IMR-90 (cell line): Measurements from ENCODE around the gene STYXL1. TPM values are rescaled to one million over a fixed set of nuclear protein-coding genes. Genes with fewer than 3 reads are reported as not detected.
A peak's percentile ranks its signal among the peaks of the same experiment; 100 is the strongest.

ENCODE experiments used
- ATAC-seq: fragments of 200-7000 bp; cut with Tn5 transposase; 2 replicates; pipeline ENCODE4 v1.9.1; 2020; ENCODE audit warnings: low read depth, mild to moderate bottlenecking, moderate library complexity
- BruUV-seq: library from RNA; stranded (reverse); fragments of 400-500 nt; replicated peaks from 2 replicates; lab custom pipeline; 2021; lab: Mats Ljungman, UMichigan
- CTCF ChIA-PET: fragments of 300-600 bp; formaldehyde crosslinking; extraction: SDS; loops from one replicate; lab custom pipeline; 2021; ENCODE audit warnings: antibody characterized with exemption; lab: Yijun Ruan, JAX
- POLR2A ChIA-PET: fragments of 300-600 bp; sonication (Branson Sonifier 250); formaldehyde crosslinking; loops from one replicate; lab custom pipeline; 2022; ENCODE audit warnings: antibody characterized with exemption; ENCODE audit not compliant: unreplicated experiment; lab: Charles Lee
- DNase-seq: peaks from one replicate; pipeline ENCODE4 v3.0.0; 2013
- H2AFZ ChIP-seq: replicated peaks from 2 replicates; pipeline ENCODE3; 2013; ENCODE audit warnings: low read length, mild to moderate bottlenecking; ENCODE audit not compliant: poor library complexity
- H2AK5ac ChIP-seq: 2 replicates; pipeline ENCODE4 v1.6.1; 2013; ENCODE audit warnings: low read depth, low read length, inconsistent platforms
- H2AK9ac ChIP-seq: replicated peaks from 2 replicates; pipeline ENCODE3; 2013; ENCODE audit warnings: mild to moderate bottlenecking, low read depth, low read length, moderate library complexity; ENCODE audit not compliant: poor library complexity
- H2BK120ac ChIP-seq: 2 replicates; pipeline ENCODE4 v1.6.1; 2013; ENCODE audit warnings: low read depth, low read length, inconsistent platforms
- H2BK15ac ChIP-seq: 3 replicates; pipeline ENCODE4 v1.6.1; 2013; ENCODE audit warnings: low read depth, low read length, inconsistent platforms
- H2BK20ac ChIP-seq: 2 replicates; pipeline ENCODE4 v1.6.1; 2013; ENCODE audit warnings: low read depth, mild to moderate bottlenecking, inconsistent platforms, low read length, moderate library complexity
- H2BK5ac ChIP-seq: 2 replicates; pipeline ENCODE4 v1.6.1; 2013; ENCODE audit warnings: mild to moderate bottlenecking, low read depth, low read length, inconsistent platforms; ENCODE audit not compliant: poor library complexity, severe bottlenecking
- H3K14ac ChIP-seq: replicated peaks from 2 replicates; pipeline ENCODE4 v1.6.1; 2013; ENCODE audit warnings: low read depth, low read length, inconsistent platforms
- H3K18ac ChIP-seq: 2 replicates; pipeline ENCODE4 v1.6.1; 2013; ENCODE audit warnings: low read depth, low read length, control low read depth
- H3K23ac ChIP-seq: 2 replicates; pipeline ENCODE4 v1.6.1; 2013; ENCODE audit warnings: low read depth, low read length, inconsistent platforms
- H3K27ac ChIP-seq: 2 replicates; pipeline ENCODE4 v1.5.1; 2013; ENCODE audit warnings: mild to moderate bottlenecking, control low read depth, low read length; ENCODE audit not compliant: insufficient read depth
- H3K27me3 ChIP-seq: 2 replicates; pipeline ENCODE4 v1.6.1; 2013; ENCODE audit warnings: low read length; ENCODE audit not compliant: control insufficient read depth, insufficient read depth
- H3K36me3 ChIP-seq: 2 replicates; pipeline ENCODE4 v1.6.1; 2013; ENCODE audit warnings: low read length, mixed read lengths; ENCODE audit not compliant: control insufficient read depth, insufficient read depth
- H3K4ac ChIP-seq: 2 replicates; pipeline ENCODE4 v1.6.1; 2013; ENCODE audit warnings: low read depth, low read length, inconsistent platforms
- H3K4me1 ChIP-seq: 2 replicates; pipeline ENCODE4 v1.6.1; 2013; ENCODE audit warnings: low read length, mixed read lengths; ENCODE audit not compliant: control insufficient read depth, insufficient read depth
- H3K4me2 ChIP-seq: 2 replicates; pipeline ENCODE4 v1.6.1; 2013; ENCODE audit warnings: low read depth, mild to moderate bottlenecking, control low read depth, low read length, moderate library complexity
- H3K4me3 ChIP-seq: 2 replicates; pipeline ENCODE4 v1.5.1; 2013; ENCODE audit warnings: low read depth, mild to moderate bottlenecking, control low read depth, low read length, moderate library complexity; ENCODE audit not compliant: insufficient read depth
- H3K56ac ChIP-seq: 2 replicates; pipeline ENCODE4 v1.6.1; 2013; ENCODE audit warnings: low read length, inconsistent platforms; ENCODE audit not compliant: insufficient read depth; ENCODE audit errors: extremely low read depth
- H3K79me1 ChIP-seq, 2 experiments: 2 replicates each; pipeline ENCODE4 v1.6.1; 2013; ENCODE audit warnings: low read length in 2 of 2, inconsistent platforms in 1 of 2, low read depth in 1 of 2
- H3K9ac ChIP-seq: 2 replicates; pipeline ENCODE4 v1.6.1; 2013; ENCODE audit warnings: low read depth, low read length, control low read depth
- H3K9me1 ChIP-seq: 2 replicates; pipeline ENCODE4 v1.6.1; 2013; ENCODE audit warnings: low read length, inconsistent platforms; ENCODE audit not compliant: insufficient read depth
- H3K9me3 ChIP-seq: 2 replicates; pipeline ENCODE4 v1.6.1; 2013; ENCODE audit warnings: low read length; ENCODE audit not compliant: control insufficient read depth, insufficient read depth
- H4K20me1 ChIP-seq: 2 replicates; pipeline ENCODE4 v1.6.1; 2013; ENCODE audit warnings: low read length, inconsistent platforms; ENCODE audit not compliant: insufficient read depth
- H4K5ac ChIP-seq: 2 replicates; pipeline ENCODE4 v1.6.1; 2013; ENCODE audit warnings: mild to moderate bottlenecking, low read depth, low read length, control low read depth
- H4K8ac ChIP-seq, 2 experiments: 2 replicates each; pipeline ENCODE4 v1.6.1; 2013; ENCODE audit warnings: low read depth in 2 of 2, low read length in 2 of 2, control low read depth in 1 of 2, inconsistent platforms in 1 of 2
- H4K91ac ChIP-seq: 2 replicates; pipeline ENCODE4 v1.6.1; 2013; ENCODE audit warnings: low read depth, low read length, inconsistent platforms; ENCODE audit not compliant: insufficient read depth
- BHLHE40 ChIP-seq: fragments of 150-350 bp; IDR thresholded peaks from 2 replicates; pipeline ENCODE4 v1.6.1; 2016; ENCODE audit warnings: mild to moderate bottlenecking, low read depth, low read length
- CEBPB ChIP-seq: IDR thresholded peaks from 2 replicates; pipeline ENCODE4 v1.6.1; 2012; ENCODE audit warnings: low read depth, low read length, improper control_type of control experiment
- CHD1 ChIP-seq: IDR thresholded peaks from 2 replicates; pipeline ENCODE4 v1.6.1; 2012; ENCODE audit warnings: low read depth, low read length, improper control_type of control experiment
- CTCF ChIP-seq: conservative IDR thresholded peaks from 2 replicates; pipeline ENCODE4 v1.5.1; 2012; ENCODE audit warnings: mild to moderate bottlenecking, low read depth, low read length, improper control_type of control experiment
- ELK1 ChIP-seq: fragments of 150-350 bp; IDR thresholded peaks from 2 replicates; pipeline ENCODE4 v1.6.1; 2016; ENCODE audit warnings: low read depth, mild to moderate bottlenecking, low read length, moderate library complexity, borderline replicate concordance
- MAFK ChIP-seq: IDR thresholded peaks from 2 replicates; pipeline ENCODE4 v1.6.1; 2012; ENCODE audit warnings: low read depth, low read length, improper control_type of control experiment
- MAZ ChIP-seq: IDR thresholded peaks from 2 replicates; pipeline ENCODE4 v1.6.1; 2012; ENCODE audit warnings: low read depth, mild to moderate bottlenecking, low read length, improper control_type of control experiment, moderate library complexity, borderline replicate concordance
- MXI1 ChIP-seq: IDR thresholded peaks from 2 replicates; pipeline ENCODE4 v1.6.1; 2012; ENCODE audit warnings: low read depth, mild to moderate bottlenecking, low read length, moderate library complexity, borderline replicate concordance
- NFE2L2 ChIP-seq: fragments of 150-350 bp; IDR thresholded peaks from 2 replicates; pipeline ENCODE4 v1.6.1; 2016; ENCODE audit warnings: low read depth, mild to moderate bottlenecking, low read length
- POLR2A ChIP-seq: IDR thresholded peaks from 2 replicates; pipeline ENCODE4 v1.6.1; 2012; ENCODE audit warnings: mild to moderate bottlenecking, low read depth, low read length
- RAD21 ChIP-seq: IDR thresholded peaks from 2 replicates; pipeline ENCODE4 v1.6.1; 2012; ENCODE audit warnings: low read length, improper control_type of control experiment
- RCOR1 ChIP-seq: IDR thresholded peaks from 2 replicates; pipeline ENCODE4 v1.6.1; 2012; ENCODE audit warnings: mild to moderate bottlenecking, low read length, improper control_type of control experiment; ENCODE audit not compliant: insufficient replicate concordance
- RFX5 ChIP-seq: IDR thresholded peaks from 2 replicates; pipeline ENCODE4 v1.8.0; 2012; ENCODE audit warnings: low read depth, mild to moderate bottlenecking, low read length, moderate library complexity
- SMC3 ChIP-seq: fragments of 150-350 bp; IDR thresholded peaks from 2 replicates; pipeline ENCODE4 v1.6.1; 2016; ENCODE audit warnings: low read depth, mild to moderate bottlenecking, antibody characterized with exemption, low read length, moderate library complexity
- USF2 ChIP-seq: fragments of 150-350 bp; IDR thresholded peaks from 2 replicates; pipeline ENCODE4 v1.6.1; 2017; ENCODE audit warnings: mild to moderate bottlenecking, antibody characterized with exemption, low read length, low read depth
- whole genome bisulfite sequencing, 2 experiments: methylation state at CpG; one replicate each; pipeline versions ENCODE4 v1.1.5 to v1.1.7; 2013; ENCODE audit warnings: missing lambda C conversion rate in 2 of 2; ENCODE audit not compliant: insufficient read length in 1 of 2; ENCODE audit errors: extremely low coverage in 2 of 2; 5-methylcytosine and 5-hydroxymethylcytosine counted together
- dilution Hi-C: fragments of 300-500 bp; cut with HindIII; formaldehyde crosslinking; loops from one replicate; pipeline ENCODE4 v1.14.3; 2018; ENCODE audit warnings: low sequenced_read_pairs; ENCODE audit not compliant: unreplicated experiment
- in situ Hi-C: fragments of 300-500 bp; cut with MboI; formaldehyde crosslinking; loops from 3 replicates; pipeline ENCODE4 v1.14.3; 2019; ENCODE audit warnings: low sequenced_read_pairs, inconsistent platforms, mixed read lengths
- intact Hi-C: fragments of 100-400 bp; cut with micrococcal nuclease; formaldehyde crosslinking; loops from 2 replicates; pipeline ENCODE4 v1.10.0; 2022
- polyA plus RNA-seq, 3 experiments: library from polyadenylated mRNA; depleted of rRNA; stranded (reverse); fragments of >200 nt; gene quantifications; 2 replicates each; pipeline ENCODE4 v1.2.3, GENCODE V29; 2012; ENCODE audit warnings: low replicate concordance in 1 of 3
- total RNA-seq: library from RNA; depleted of rRNA; stranded (reverse); fragments of >200 nt; gene quantifications from 2 replicates; pipeline ENCODE4 v1.2.3, GENCODE V29; 2012

STYXL1 gene
- total and polyA plus RNA-seq, 2 of the 4 experiments (the other 2 are of a cell fraction) = 66.1 to 73.8 TPM

GRCh38 chr7:76011442-76011861 is 36.3 kb downstream of the STYXL1 start:
- H3K14ac ChIP-seq = peak overlapping the region; percentile 38; the same call in 1 of the 2 replicates
- no peak overlapping the region for H3K18ac ChIP-seq
- no TSS peak for BruUV-seq
- H2AK5ac ChIP-seq = no peak overlapping the region
- H3K36me3 ChIP-seq = peaks cover 3% of the 10 kb centered on the region; the same call in 1 of the 2 replicates
- 0 out of 2 replicates have a peak, but pooled peaks cover 4% of the 10 kb centered on the region for H4K20me1 ChIP-seq
- peak overlapping the region; percentile 69 for H2BK5ac ChIP-seq
- no peak overlapping the region for H4K5ac ChIP-seq
- H3K23ac ChIP-seq = peak overlapping the region; percentile 39; the same call in 1 of the 2 replicates
- peak overlapping the region; percentile 69 for H2BK120ac ChIP-seq
- H3K56ac ChIP-seq = no peak overlapping the region
- in situ Hi-C loops (no loop called here), dilution Hi-C loops (no loop called here), intact Hi-C loops (loop anchor here (5.0 to 10.0 kb wide), 2 partner anchors 97 to 234 kb away; partner anchors contain the start of gene POR)
- peak overlapping the region; percentile 79 for H3K4ac ChIP-seq
- H3K4me2 ChIP-seq = peak overlapping the region; percentile 59
- no peaks in the 10 kb centered on the region for H3K27me3 ChIP-seq
- peaks cover 20% of the 10 kb centered on the region for H3K4me1 ChIP-seq
- peak overlapping the region in 1 of 2 experiments; percentile 23; a peak in 1 of 4 replicates for H4K8ac ChIP-seq
- peaks cover 0 to 20% of the 10 kb centered on the region in 2 experiments; a peak in 2 of 4 replicates for H3K79me1 ChIP-seq
- 0% methylated on average over 2 of the region's 8 CpGs; no CpG with 5 or more reads in 1 of the 2 experiments for WGBS, 2 experiments
- peak; percentile 96 for ATAC-seq
- POLR2A ChIA-PET = interaction anchor here (0.7 kb wide), 1 partner anchor 144 kb away, joined by 3 read pairs; no protein-coding TSS in a partner anchor
- H2BK15ac ChIP-seq = peak overlapping the region; percentile 82; the same call in 1 of the 3 replicates
- H2AFZ ChIP-seq = peak overlapping the region; percentile 69
- H3K9me1 ChIP-seq = peaks cover 18% of the 10 kb centered on the region
- H3K9me3 ChIP-seq = no peaks in the 10 kb centered on the region
- no peak overlapping the region for H3K9ac ChIP-seq
- H2BK20ac ChIP-seq = peak overlapping the region; percentile 31; the same call in 1 of the 2 replicates
- peak; percentile 90 for DNase-seq
- peak overlapping the region; percentile 60 for H3K27ac ChIP-seq
- H4K91ac ChIP-seq = peak overlapping the region; percentile 26; the same call in 1 of the 2 replicates
- H2AK9ac ChIP-seq = peak overlapping the region; percentile 84
- H3K4me3 ChIP-seq = no peak overlapping the region
- CTCF ChIA-PET = interaction anchor here (1.1 to 2.6 kb wide), 2 partner anchors 9 to 39 kb away, joined by 4 to 9 read pairs; no protein-coding TSS in a partner anchor
- TF ChIP-seq POLR2A (no peak), RFX5 (peak; percentile 20; the same call in 1 of the 2 replicates), SMC3 (no peak), MAFK (0 out of 2 replicates have a peak, but pooled peaks have one; percentile 13), ELK1 (no peak), CEBPB (no peak), NFE2L2 (peak; percentile 88), BHLHE40 (no peak), MXI1 (no peak; the same call in 1 of the 2 replicates), MAZ (no peak), CHD1 (no peak), USF2 (no peak), RCOR1 (no peak), CTCF (no peak), RAD21 (no peak)
